Endothelial cell of hepatic sinusoid (primary cell): ENCODE data around the gene CCDC85B.

ENCODE experiments used
- in situ Hi-C: cut with HindIII; loops from 2 replicates; pipeline ENCODE4 v1.10.0; 2017; ENCODE audit warnings: low sequenced_read_pairs

The CCDC85B gene

GRCh38 chr11:65857500-65857852, 33.0 kb upstream of the CCDC85B start:
- in situ Hi-C loops = no loop called here

GRCh38 chr11:65857853-65858680, 32.4 kb upstream of the CCDC85B start, which contains the start of gene CFL1:
Gene CFL1 (minus strand): TSS chr11:65858180. CDS start chr11:65858099, 81 bp downstream.
- in situ Hi-C loops = no loop called here

- in situ Hi-C loops = no loop called here
Measured at GRCh38 chr11:65858681-65859087, 31.8 kb upstream of the CCDC85B start.

GRCh38 chr11:65859095-65859811, 31.2 kb upstream of the CCDC85B start:
- in situ Hi-C loops = no loop called here

- in situ Hi-C loops = no loop called here
Measured at GRCh38 chr11:65859812-65860277, 30.6 kb upstream of the CCDC85B start.

GRCh38 chr11:65860278-65861164, 30.0 kb upstream of the CCDC85B start, which contains the start of gene MUS81:
Gene MUS81 (plus strand): TSS chr11:65860433. CDS start chr11:65860754, 321 bp downstream.
- in situ Hi-C loops = no loop called here

- in situ Hi-C loops = no loop called here
Measured at GRCh38 chr11:65861165-65861505, 29.3 kb upstream of the CCDC85B start.

- in situ Hi-C loops = no loop called here
Measured at GRCh38 chr11:65861533-65862183, 28.8 kb upstream of the CCDC85B start.

GRCh38 chr11:65862191-65862735, 28.2 kb upstream of the CCDC85B start:
- in situ Hi-C loops = no loop called here

GRCh38 chr11:65862941-65863888, 27.3 kb upstream of the CCDC85B start:
- in situ Hi-C loops = no loop called here

- in situ Hi-C loops = no loop called here
Measured at GRCh38 chr11:65863889-65864705, 26.4 kb upstream of the CCDC85B start.

- in situ Hi-C loops = no loop called here
Measured at GRCh38 chr11:65864706-65865471, 25.6 kb upstream of the CCDC85B start.

GRCh38 chr11:65865550-65866172, 24.8 kb upstream of the CCDC85B start:
- in situ Hi-C loops = no loop called here

GRCh38 chr11:65866509-65867283, 23.8 kb upstream of the CCDC85B start:
- in situ Hi-C loops = no loop called here

GRCh38 chr11:65867284-65868071, 23.0 kb upstream of the CCDC85B start:
- in situ Hi-C loops = no loop called here
